Epithelial cell of esophagus (primary cell): ENCODE results near the gene UNC45A.

Source experiments
- DNase-seq: peaks from one replicate; pipeline ENCODE4 v3.0.0; 2010; ENCODE audit warnings: low read depth
- H3K4me3 ChIP-seq: 2 replicates; pipeline ENCODE4 v1.5.1; 2011; ENCODE audit warnings: mild to moderate bottlenecking, low read length, control low read depth
- TF ChIP-seq, protein P1 (sequence below): IDR thresholded peaks from 2 replicates; pipeline ENCODE4 v1.5.1; 2011; ENCODE audit warnings: low read depth, mild to moderate bottlenecking, low read length, control low read depth, inconsistent platforms; ENCODE audit not compliant: insufficient read depth; ENCODE audit errors: missing control alignments

The UNC45A gene

DNA sequence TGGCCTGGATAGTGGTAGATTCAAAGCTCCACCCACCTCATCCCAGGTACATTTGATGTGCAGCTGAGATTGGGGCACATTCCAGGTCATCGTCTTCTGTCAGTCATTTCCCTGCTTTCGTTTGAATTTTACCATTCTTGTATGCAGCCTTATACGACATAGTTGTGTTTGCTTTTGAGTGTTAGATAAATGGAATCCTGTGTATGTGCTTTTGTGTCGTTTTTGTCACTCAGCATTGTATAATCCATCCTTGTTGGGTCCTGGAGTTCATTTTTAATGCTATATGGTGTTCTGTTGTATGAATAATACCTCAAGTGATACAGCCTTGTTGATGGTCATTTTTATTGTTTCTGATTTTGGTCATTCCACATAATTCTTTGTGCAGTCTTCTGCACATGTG is 26.9 kb downstream of the UNC45A start:
- DNase-seq, result no peak
- TF ChIP-seq, protein P1, sequence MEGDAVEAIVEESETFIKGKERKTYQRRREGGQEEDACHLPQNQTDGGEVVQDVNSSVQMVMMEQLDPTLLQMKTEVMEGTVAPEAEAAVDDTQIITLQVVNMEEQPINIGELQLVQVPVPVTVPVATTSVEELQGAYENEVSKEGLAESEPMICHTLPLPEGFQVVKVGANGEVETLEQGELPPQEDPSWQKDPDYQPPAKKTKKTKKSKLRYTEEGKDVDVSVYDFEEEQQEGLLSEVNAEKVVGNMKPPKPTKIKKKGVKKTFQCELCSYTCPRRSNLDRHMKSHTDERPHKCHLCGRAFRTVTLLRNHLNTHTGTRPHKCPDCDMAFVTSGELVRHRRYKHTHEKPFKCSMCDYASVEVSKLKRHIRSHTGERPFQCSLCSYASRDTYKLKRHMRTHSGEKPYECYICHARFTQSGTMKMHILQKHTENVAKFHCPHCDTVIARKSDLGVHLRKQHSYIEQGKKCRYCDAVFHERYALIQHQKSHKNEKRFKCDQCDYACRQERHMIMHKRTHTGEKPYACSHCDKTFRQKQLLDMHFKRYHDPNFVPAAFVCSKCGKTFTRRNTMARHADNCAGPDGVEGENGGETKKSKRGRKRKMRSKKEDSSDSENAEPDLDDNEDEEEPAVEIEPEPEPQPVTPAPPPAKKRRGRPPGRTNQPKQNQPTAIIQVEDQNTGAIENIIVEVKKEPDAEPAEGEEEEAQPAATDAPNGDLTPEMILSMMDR, result no peak
- H3K4me3 ChIP-seq, result no peak overlapping the region

DNA sequence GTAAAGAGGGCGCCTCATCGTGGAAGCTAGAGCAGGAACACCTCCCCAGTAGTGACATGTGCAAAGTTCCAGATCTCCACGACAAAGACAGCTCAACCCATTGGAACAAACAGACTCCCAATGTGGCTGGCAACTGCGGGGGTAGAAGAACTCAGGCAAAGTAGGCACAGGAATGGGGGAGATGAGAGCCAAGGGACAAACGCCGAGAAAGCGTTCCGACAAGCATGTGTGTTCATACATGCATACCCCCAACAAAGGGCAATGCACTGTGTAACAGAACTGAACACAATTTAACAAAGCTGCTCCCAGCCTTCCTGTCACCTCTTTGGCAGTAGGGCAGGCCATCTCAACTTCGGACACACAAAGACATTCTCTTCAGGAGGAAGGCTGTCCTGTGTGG is 31.2 kb downstream of the UNC45A start:
- DNase-seq, result no peak
- H3K4me3 ChIP-seq, result no peak overlapping the region
- TF ChIP-seq, protein P1, result no peak

DNA sequence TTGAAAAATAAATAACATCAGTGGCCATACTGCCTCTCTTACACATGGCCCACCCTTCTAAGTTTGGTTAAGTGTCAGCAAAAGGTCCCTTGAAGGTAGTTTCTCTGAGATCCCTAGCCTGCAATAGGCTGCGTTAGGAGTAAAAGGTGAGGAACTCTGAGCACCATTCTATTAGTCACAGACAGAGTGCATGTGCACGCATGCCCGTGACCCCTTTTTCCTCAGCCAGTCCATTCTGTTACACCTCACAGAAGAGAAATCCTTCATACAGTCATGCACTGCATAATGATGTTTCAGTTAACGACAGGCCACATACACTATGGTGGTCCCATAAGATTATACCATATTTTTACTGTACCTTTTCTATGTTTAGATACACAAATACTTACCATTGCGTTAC is 32.1 kb downstream of the UNC45A start:
- DNase-seq, result peak; percentile 70
- H3K4me3 ChIP-seq, result no peak overlapping the region
- TF ChIP-seq, protein P1, result no peak

DNA sequence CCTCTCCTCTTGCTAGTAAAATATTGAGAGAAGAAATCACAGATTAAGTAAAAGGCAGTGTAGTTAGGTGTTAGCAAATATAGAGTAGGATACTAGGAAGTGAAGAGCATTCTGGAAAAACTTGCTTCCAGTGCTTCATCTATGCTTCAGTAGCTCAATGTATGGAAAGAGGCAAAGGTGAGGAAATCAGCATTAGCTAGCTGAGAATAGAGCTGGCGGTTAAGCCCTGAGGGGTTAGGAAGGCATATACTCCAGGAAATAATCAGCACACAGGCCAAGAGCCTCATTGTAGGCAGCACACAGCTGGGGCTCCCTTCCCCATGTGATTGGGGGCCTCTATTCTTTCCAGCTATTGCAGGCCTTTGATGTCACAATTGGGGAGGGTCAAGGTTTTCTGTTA is 33.3 kb downstream of the UNC45A start:
- peak; percentile 58 for DNase-seq
- TF ChIP-seq, protein P1, result no peak

DNA sequence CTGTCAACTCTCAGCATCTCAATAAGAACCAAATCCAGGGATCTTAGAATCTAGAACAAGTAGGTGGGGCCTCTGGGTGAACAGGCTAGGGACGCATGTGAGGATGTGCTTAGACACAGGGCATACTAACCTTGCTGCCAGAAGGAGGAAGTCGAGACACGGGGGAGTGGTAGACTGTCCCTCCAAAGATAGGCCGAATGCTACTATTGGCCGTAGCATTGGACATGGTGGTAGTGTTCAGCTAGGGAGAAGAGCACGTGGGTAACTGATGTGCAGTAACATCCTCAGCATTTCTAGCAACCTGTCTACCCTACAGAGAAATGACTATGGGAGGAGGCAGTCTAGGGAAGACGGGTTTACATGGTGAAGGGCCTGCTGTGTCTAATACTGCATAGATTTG is 35.2 kb downstream of the UNC45A start:
- TF ChIP-seq, protein P1, result no peak
- DNase-seq, result no peak
- H3K4me3 ChIP-seq, result no peak overlapping the region

More for the DNA sequence above, 33.3 kb downstream of the UNC45A start:
- H3K4me3 ChIP-seq, result no peak overlapping the region

DNA sequence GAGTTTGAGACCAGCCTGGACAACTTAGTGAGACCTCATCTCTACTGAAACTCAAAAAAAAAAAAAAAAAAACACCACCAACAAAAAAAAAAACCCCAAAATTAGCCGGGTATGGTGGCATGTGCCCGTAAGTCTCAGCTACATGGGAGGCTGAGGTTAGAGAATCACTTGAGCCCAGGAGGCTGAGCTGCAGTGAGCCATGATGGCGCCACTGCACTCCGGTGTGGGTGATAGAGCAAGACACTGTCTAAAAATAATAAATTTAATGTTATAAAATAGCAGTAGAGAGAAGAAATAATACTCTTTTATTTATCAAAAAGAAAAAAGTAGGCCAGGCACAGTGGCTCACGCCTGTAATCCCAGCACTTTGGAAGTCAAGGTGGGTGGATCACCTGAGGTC is 37.0 kb downstream of the UNC45A start:
- TF ChIP-seq, protein P1, result no peak
- H3K4me3 ChIP-seq, result no peak overlapping the region

DNA sequence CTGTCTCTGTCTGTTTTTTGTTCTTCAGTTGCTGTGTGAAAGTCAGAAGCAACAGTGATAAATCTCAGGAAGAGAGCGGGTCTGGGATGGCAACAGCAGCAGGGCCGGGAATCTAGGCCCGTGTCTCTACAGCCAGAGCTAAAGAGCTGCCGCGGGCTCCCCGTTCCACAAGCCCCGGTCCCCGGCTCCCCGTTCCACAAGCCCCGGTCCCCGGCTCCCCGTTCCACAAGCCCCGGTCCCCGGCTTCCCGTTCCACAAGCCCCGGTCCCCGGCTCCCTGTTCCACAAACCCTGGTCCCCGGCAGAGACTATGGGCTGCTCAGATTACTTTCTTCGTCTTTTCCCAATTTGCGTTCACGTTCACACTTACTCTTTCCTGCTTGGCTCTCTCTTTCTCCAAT is 39.1 kb downstream of the UNC45A start:
- TF ChIP-seq, protein P1, result no peak
- DNase-seq, result no peak
- H3K4me3 ChIP-seq, result no peak overlapping the region

More for the DNA sequence above, 37.0 kb downstream of the UNC45A start:
- DNase-seq, result no peak
